GM23338 (cell line): ENCODE measurements around the gene AGFG1. TPM values are rescaled to one million over a fixed set of nuclear protein-coding genes. Genes with fewer than 3 reads are reported as not detected.

Source experiments
- ATAC-seq: fragments of 200-7000 bp; cut with Tn5 transposase; 3 replicates; pipeline ENCODE4 v1.9.1; 2020
- DNase-seq: peaks from one replicate; pipeline ENCODE4 v3.0.0-alpha.2; 2015; ENCODE audit warnings: low spot score
- H2AFZ ChIP-seq: fragments of 200-600 bp; sonication (generic); 2 replicates; pipeline ENCODE4 v1.8.0; 2016; ENCODE audit warnings: antibody characterized with exemption, mild to moderate bottlenecking, moderate library complexity
- H3F3A ChIP-seq: fragments of 200-600 bp; sonication (generic); replicated peaks from 2 replicates; pipeline ENCODE4 v1.8.0; 2017; ENCODE audit warnings: antibody characterized with exemption, mixed run types, low read depth
- H3K27ac ChIP-seq: fragments of 200-600 bp; sonication (generic); 2 replicates; pipeline ENCODE4 v1.6.1; 2016; ENCODE audit warnings: low read depth
- H3K27me3 ChIP-seq: fragments of 200-600 bp; sonication (generic); 2 replicates; pipeline ENCODE4 v1.8.0; 2016; ENCODE audit warnings: mild to moderate bottlenecking, mixed run types, moderate library complexity; ENCODE audit not compliant: insufficient read depth
- H3K36me3 ChIP-seq: fragments of 200-600 bp; sonication (generic); 2 replicates; pipeline ENCODE4 v1.8.0; 2016; ENCODE audit warnings: mild to moderate bottlenecking; ENCODE audit not compliant: insufficient read depth
- H3K4me1 ChIP-seq: fragments of 200-600 bp; sonication (generic); 2 replicates; pipeline ENCODE4 v1.8.0; 2016; ENCODE audit warnings: mild to moderate bottlenecking, moderate library complexity; ENCODE audit not compliant: insufficient read depth
- H3K4me2 ChIP-seq: fragments of 200-600 bp; sonication (generic); 2 replicates; pipeline ENCODE4 v1.7.1; 2017; ENCODE audit warnings: mixed run types
- H3K4me3 ChIP-seq: fragments of 200-600 bp; sonication (generic); 2 replicates; pipeline ENCODE4 v1.6.1; 2016; ENCODE audit warnings: mixed run types
- H3K79me2 ChIP-seq: fragments of 200-600 bp; sonication (generic); replicated peaks from 2 replicates; pipeline ENCODE4 v1.8.0; 2017; ENCODE audit warnings: mild to moderate bottlenecking; ENCODE audit not compliant: insufficient read depth
- H3K9me2 ChIP-seq: fragments of 200-600 bp; sonication (generic); 2 replicates; pipeline ENCODE4 v1.8.0; 2017; ENCODE audit not compliant: insufficient read depth
- H4K20me1 ChIP-seq: fragments of 200-600 bp; sonication (generic); replicated peaks from 2 replicates; pipeline ENCODE4 v1.8.0; 2017; ENCODE audit warnings: mild to moderate bottlenecking; ENCODE audit not compliant: insufficient read depth
- H3K27ac Mint-ChIP-seq: 2 replicates; pipeline ENCODE4 v1.8.0; 2020; ENCODE audit warnings: inconsistent platforms, mild to moderate bottlenecking, moderate library complexity, mixed read lengths
- H3K27me3 Mint-ChIP-seq: 3 replicates; pipeline ENCODE4 v1.8.0; 2022; ENCODE audit warnings: low read depth, mild to moderate bottlenecking, moderate library complexity, mixed read lengths, inconsistent platforms; ENCODE audit not compliant: insufficient read depth, poor library complexity
- H3K36me3 Mint-ChIP-seq: 3 replicates; pipeline ENCODE4 v1.8.0; 2021; ENCODE audit warnings: low read depth, mild to moderate bottlenecking, inconsistent platforms, moderate library complexity, mixed read lengths
- H3K4me1 Mint-ChIP-seq: 3 replicates; pipeline ENCODE4 v1.8.0; 2020; ENCODE audit warnings: mild to moderate bottlenecking, inconsistent platforms, mixed read lengths
- H3K4me3 Mint-ChIP-seq: 3 replicates; pipeline ENCODE4 v1.8.0; 2021; ENCODE audit warnings: moderate library complexity, mild to moderate bottlenecking, inconsistent platforms, mixed read lengths
- H3K9me3 Mint-ChIP-seq: 3 replicates; pipeline ENCODE4 v1.8.0; 2020; ENCODE audit warnings: moderate library complexity, mild to moderate bottlenecking, inconsistent platforms, mixed read lengths
- CREB1 ChIP-seq: fragments of 250-450 bp; sonication (Bioruptor Pico); IDR thresholded peaks from 2 replicates; pipeline ENCODE4 v1.5.0; 2020; ENCODE audit warnings: low read depth, mild to moderate bottlenecking, moderate library complexity
- ETS1 ChIP-seq: IDR thresholded peaks from 2 replicates; pipeline ENCODE4 v1.6.1; 2016; ENCODE audit warnings: antibody characterized with exemption
- EZH2 ChIP-seq: fragments of 200-600 bp; sonication (generic); IDR thresholded peaks from one replicate; pipeline ENCODE4 v1.8.0; 2017; ENCODE audit warnings: antibody characterized with exemption, mild to moderate bottlenecking, low read depth; ENCODE audit not compliant: unreplicated experiment
- EZH2phosphoT487 ChIP-seq: fragments of 200-600 bp; sonication (generic); IDR thresholded peaks from one replicate; pipeline ENCODE4 v1.8.1; 2018; ENCODE audit warnings: antibody characterized with exemption; ENCODE audit not compliant: unreplicated experiment
- JUNB ChIP-seq: IDR thresholded peaks from one replicate; pipeline ENCODE4 v1.6.1; 2016; ENCODE audit warnings: antibody characterized with exemption; ENCODE audit not compliant: unreplicated experiment
- NANOG ChIP-seq: IDR thresholded peaks from 2 replicates; pipeline ENCODE4 v1.6.1; 2016; ENCODE audit warnings: antibody characterized with exemption, borderline replicate concordance
- POLR2AphosphoS5 ChIP-seq: IDR thresholded peaks from 2 replicates; pipeline ENCODE4 v1.6.1; 2016; ENCODE audit warnings: antibody characterized with exemption, low read depth
- STAT1 ChIP-seq: IDR thresholded peaks from one replicate; pipeline ENCODE4 v1.6.1; 2016; ENCODE audit warnings: antibody characterized with exemption; ENCODE audit not compliant: unreplicated experiment
- ZNF114 ChIP-seq: fragments of 250-450 bp; sonication (Bioruptor Pico); IDR thresholded peaks from 2 replicates; pipeline ENCODE4 v1.5.0; 2020; ENCODE audit warnings: mild to moderate bottlenecking, moderate library complexity
- ZNF331 ChIP-seq: fragments of 250-450 bp; sonication (Bioruptor Pico); IDR thresholded peaks from 2 replicates; pipeline ENCODE4 v1.5.0; 2020; ENCODE audit warnings: low read depth, mild to moderate bottlenecking, moderate library complexity
- polyA plus RNA-seq: library from polyadenylated mRNA; unstranded; fragments of >200 nt; fragmentation: Nextera tagmentation; extraction: Ambion mirVana; gene quantifications from 2 replicates; pipeline ENCODE4 v1.2.1, GENCODE V29; 2016
- total RNA-seq: library from RNA; depleted of rRNA; stranded (reverse); fragments of >200 nt; shearing (Covaris generic); gene quantifications from 2 replicates; pipeline ENCODE4 v1.2.3, GENCODE V29; 2014
- TF ChIP-seq, protein P1 (sequence below): IDR thresholded peaks from one replicate; pipeline ENCODE4 v1.6.1; 2018; ENCODE audit warnings: antibody characterized with exemption; ENCODE audit not compliant: unreplicated experiment
- TF ChIP-seq, protein P2 (sequence below), 2 experiments: fragments of 200-600 bp in 1 of 2; sonication (generic) in 1 of 2; conservative IDR thresholded peaks; 2 replicates each; pipeline versions ENCODE4 v1.5.1 to v1.6.1; 2016 to 2017; ENCODE audit warnings: antibody characterized with exemption in 2 of 2, low read depth in 2 of 2, mild to moderate bottlenecking in 2 of 2, moderate library complexity in 1 of 2
- TF ChIP-seq, protein P3 (sequence below): fragments of 250-450 bp; sonication (Bioruptor Pico); IDR thresholded peaks from 2 replicates; pipeline ENCODE4 v1.5.0; 2020; ENCODE audit warnings: mild to moderate bottlenecking, moderate library complexity

Gene AGFG1
- total and polyA plus RNA-seq, 2 experiments from 2014 or later, result 14.5 to 113 TPM

DNA sequence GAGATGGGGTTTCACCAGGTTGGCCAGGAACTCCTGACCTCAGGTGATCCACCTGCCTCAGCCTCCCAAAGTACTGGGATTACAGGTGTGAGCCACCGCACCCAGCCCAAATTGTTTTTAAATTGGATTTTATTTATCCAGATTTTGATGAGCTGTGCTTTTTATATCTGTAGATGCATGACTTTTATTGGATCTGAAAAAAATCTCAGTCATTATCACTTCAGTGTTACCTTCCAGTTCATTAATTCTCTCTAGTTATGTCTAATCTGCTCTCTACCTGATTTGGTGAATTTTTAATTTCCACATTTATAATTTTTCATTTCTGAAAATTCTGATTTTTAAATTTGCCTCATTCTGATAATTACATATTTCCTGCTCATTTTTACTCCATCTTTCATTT lies 13.5 kb downstream of the AGFG1 start:
- no peaks in the 10 kb centered on the region for H3F3A ChIP-seq
- H3K4me3 ChIP-seq, result no peak overlapping the region
- H3K4me3 Mint-ChIP-seq, result no peak overlapping the region
- no peaks in the 10 kb centered on the region for H3K27me3 Mint-ChIP-seq
- peaks cover 53% of the 10 kb centered on the region for H4K20me1 ChIP-seq
- H2AFZ ChIP-seq, result no peak overlapping the region
- H3K36me3 ChIP-seq, result no peaks in the 10 kb centered on the region
- no peaks in the 10 kb centered on the region for H3K9me2 ChIP-seq
- no peak overlapping the region for H3K27ac ChIP-seq
- no peak overlapping the region for H3K27ac Mint-ChIP-seq
- ATAC-seq (no peak), DNase-seq (no peak)
- H3K4me1 Mint-ChIP-seq, result peaks cover 12% of the 10 kb centered on the region
- peaks cover 12% of the 10 kb centered on the region; the same call in 2 of the 3 replicates for H3K36me3 Mint-ChIP-seq
- peaks cover under 1% of the 10 kb centered on the region; the same call in 1 of the 2 replicates for H3K4me1 ChIP-seq
- H3K79me2 ChIP-seq, result peaks cover 100% of the 10 kb centered on the region
- no peak overlapping the region for H3K4me2 ChIP-seq
- H3K9me3 Mint-ChIP-seq, result peaks cover 10% of the 10 kb centered on the region; the same call in 2 of the 3 replicates
- no peak for TF ChIP-seq JUNB
- no peak for TF ChIP-seq EZH2phosphoT487
- TF ChIP-seq, protein P1, sequence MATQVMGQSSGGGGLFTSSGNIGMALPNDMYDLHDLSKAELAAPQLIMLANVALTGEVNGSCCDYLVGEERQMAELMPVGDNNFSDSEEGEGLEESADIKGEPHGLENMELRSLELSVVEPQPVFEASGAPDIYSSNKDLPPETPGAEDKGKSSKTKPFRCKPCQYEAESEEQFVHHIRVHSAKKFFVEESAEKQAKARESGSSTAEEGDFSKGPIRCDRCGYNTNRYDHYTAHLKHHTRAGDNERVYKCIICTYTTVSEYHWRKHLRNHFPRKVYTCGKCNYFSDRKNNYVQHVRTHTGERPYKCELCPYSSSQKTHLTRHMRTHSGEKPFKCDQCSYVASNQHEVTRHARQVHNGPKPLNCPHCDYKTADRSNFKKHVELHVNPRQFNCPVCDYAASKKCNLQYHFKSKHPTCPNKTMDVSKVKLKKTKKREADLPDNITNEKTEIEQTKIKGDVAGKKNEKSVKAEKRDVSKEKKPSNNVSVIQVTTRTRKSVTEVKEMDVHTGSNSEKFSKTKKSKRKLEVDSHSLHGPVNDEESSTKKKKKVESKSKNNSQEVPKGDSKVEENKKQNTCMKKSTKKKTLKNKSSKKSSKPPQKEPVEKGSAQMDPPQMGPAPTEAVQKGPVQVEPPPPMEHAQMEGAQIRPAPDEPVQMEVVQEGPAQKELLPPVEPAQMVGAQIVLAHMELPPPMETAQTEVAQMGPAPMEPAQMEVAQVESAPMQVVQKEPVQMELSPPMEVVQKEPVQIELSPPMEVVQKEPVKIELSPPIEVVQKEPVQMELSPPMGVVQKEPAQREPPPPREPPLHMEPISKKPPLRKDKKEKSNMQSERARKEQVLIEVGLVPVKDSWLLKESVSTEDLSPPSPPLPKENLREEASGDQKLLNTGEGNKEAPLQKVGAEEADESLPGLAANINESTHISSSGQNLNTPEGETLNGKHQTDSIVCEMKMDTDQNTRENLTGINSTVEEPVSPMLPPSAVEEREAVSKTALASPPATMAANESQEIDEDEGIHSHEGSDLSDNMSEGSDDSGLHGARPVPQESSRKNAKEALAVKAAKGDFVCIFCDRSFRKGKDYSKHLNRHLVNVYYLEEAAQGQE, result no peak
- no peak for TF ChIP-seq STAT1
- TF ChIP-seq CREB1 (CRISPR knock-in tag), result no peak
- TF ChIP-seq ZNF331, result no peak
- TF ChIP-seq POLR2AphosphoS5, result no peak
- TF ChIP-seq, protein P2, sequence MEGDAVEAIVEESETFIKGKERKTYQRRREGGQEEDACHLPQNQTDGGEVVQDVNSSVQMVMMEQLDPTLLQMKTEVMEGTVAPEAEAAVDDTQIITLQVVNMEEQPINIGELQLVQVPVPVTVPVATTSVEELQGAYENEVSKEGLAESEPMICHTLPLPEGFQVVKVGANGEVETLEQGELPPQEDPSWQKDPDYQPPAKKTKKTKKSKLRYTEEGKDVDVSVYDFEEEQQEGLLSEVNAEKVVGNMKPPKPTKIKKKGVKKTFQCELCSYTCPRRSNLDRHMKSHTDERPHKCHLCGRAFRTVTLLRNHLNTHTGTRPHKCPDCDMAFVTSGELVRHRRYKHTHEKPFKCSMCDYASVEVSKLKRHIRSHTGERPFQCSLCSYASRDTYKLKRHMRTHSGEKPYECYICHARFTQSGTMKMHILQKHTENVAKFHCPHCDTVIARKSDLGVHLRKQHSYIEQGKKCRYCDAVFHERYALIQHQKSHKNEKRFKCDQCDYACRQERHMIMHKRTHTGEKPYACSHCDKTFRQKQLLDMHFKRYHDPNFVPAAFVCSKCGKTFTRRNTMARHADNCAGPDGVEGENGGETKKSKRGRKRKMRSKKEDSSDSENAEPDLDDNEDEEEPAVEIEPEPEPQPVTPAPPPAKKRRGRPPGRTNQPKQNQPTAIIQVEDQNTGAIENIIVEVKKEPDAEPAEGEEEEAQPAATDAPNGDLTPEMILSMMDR (conservative IDR thresholded peaks at IDR 0.05; ENCODE audit: low read depth in 2 of 2), result no peak
- TF ChIP-seq ETS1, result no peak
- TF ChIP-seq EZH2, result no peak
- no peak for TF ChIP-seq ZNF114
- no peak for TF ChIP-seq NANOG
- TF ChIP-seq, protein P3, sequence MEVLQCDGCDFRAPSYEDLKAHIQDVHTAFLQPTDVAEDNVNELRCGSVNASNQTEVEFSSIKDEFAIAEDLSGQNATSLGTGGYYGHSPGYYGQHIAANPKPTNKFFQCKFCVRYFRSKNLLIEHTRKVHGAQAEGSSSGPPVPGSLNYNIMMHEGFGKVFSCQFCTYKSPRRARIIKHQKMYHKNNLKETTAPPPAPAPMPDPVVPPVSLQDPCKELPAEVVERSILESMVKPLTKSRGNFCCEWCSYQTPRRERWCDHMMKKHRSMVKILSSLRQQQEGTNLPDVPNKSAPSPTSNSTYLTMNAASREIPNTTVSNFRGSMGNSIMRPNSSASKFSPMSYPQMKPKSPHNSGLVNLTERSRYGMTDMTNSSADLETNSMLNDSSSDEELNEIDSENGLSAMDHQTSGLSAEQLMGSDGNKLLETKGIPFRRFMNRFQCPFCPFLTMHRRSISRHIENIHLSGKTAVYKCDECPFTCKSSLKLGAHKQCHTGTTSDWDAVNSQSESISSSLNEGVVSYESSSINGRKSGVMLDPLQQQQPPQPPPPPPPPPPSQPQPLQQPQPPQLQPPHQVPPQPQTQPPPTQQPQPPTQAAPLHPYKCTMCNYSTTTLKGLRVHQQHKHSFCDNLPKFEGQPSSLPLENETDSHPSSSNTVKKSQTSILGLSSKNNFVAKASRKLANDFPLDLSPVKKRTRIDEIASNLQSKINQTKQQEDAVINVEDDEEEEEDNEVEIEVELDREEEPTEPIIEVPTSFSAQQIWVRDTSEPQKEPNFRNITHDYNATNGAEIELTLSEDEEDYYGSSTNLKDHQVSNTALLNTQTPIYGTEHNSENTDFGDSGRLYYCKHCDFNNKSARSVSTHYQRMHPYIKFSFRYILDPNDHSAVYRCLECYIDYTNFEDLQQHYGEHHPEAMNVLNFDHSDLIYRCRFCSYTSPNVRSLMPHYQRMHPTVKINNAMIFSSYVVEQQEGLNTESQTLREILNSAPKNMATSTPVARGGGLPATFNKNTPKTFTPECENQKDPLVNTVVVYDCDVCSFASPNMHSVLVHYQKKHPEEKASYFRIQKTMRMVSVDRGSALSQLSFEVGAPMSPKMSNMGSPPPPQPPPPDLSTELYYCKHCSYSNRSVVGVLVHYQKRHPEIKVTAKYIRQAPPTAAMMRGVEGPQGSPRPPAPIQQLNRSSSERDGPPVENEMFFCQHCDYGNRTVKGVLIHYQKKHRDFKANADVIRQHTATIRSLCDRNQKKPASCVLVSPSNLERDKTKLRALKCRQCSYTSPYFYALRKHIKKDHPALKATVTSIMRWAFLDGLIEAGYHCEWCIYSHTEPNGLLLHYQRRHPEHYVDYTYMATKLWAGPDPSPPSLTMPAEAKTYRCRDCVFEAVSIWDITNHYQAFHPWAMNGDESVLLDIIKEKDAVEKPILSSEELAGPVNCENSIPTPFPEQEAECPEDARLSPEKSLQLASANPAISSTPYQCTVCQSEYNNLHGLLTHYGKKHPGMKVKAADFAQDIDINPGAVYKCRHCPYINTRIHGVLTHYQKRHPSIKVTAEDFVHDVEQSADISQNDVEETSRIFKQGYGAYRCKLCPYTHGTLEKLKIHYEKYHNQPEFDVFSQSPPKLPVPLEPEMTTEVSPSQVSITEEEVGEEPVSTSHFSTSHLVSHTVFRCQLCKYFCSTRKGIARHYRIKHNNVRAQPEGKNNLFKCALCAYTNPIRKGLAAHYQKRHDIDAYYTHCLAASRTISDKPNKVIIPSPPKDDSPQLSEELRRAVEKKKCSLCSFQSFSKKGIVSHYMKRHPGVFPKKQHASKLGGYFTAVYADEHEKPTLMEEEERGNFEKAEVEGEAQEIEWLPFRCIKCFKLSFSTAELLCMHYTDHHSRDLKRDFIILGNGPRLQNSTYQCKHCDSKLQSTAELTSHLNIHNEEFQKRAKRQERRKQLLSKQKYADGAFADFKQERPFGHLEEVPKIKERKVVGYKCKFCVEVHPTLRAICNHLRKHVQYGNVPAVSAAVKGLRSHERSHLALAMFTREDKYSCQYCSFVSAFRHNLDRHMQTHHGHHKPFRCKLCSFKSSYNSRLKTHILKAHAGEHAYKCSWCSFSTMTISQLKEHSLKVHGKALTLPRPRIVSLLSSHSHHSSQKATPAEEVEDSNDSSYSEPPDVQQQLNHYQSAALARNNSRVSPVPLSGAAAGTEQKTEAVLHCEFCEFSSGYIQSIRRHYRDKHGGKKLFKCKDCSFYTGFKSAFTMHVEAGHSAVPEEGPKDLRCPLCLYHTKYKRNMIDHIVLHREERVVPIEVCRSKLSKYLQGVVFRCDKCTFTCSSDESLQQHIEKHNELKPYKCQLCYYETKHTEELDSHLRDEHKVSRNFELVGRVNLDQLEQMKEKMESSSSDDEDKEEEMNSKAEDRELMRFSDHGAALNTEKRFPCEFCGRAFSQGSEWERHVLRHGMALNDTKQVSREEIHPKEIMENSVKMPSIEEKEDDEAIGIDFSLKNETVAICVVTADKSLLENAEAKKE (CRISPR knock-in tag), result no peak
- H3K27me3 ChIP-seq, result no peaks in the 10 kb centered on the region
